H1 (cell line): ENCODE measurements around the gene KCP. TPM values are rescaled to one million over a fixed set of nuclear protein-coding genes. Genes with fewer than 3 reads are reported as not detected.

Experiments used
- CTCF ChIA-PET: fragments of 300-600 bp; sonication (Branson Sonifier 250); formaldehyde crosslinking; loops from one replicate; lab custom pipeline; 2021; ENCODE audit not compliant: partially characterized antibody; lab: Charles Lee
- POLR2A ChIA-PET: fragments of 300-600 bp; sonication (Branson Sonifier 250); formaldehyde crosslinking; loops from one replicate; lab custom pipeline; 2021; ENCODE audit warnings: inconsistent platforms; ENCODE audit not compliant: partially characterized antibody; lab: Charles Lee
- DNase-seq, 2 experiments: peaks; one replicate each; pipeline versions ENCODE4 v3.0.0 to v3.0.0-alpha.2; 2010 to 2022; ENCODE audit warnings: low spot score in 2 of 2, low read depth in 1 of 2, mixed read lengths in 1 of 2
- FAIRE-seq: peaks from 2 replicates; lab custom pipeline; 2011; peaks lifted over from hg19 to GRCh38; lab: Jason Lieb, UNC
- H2AFZ ChIP-seq: 2 replicates; pipeline ENCODE4 v1.8.1; 2012; ENCODE audit warnings: low read length, inconsistent platforms
- H2AK5ac ChIP-seq: 2 replicates; pipeline ENCODE4 v1.6.1; 2013; ENCODE audit warnings: low read depth, low read length
- H2BK120ac ChIP-seq: replicated peaks from 2 replicates; pipeline ENCODE3; 2013; ENCODE audit warnings: low read depth, low read length, inconsistent platforms
- H2BK12ac ChIP-seq: 2 replicates; pipeline ENCODE4 v1.6.1; 2013; ENCODE audit warnings: low read depth, low read length
- H2BK15ac ChIP-seq: 2 replicates; pipeline ENCODE4 v1.6.1; 2013; ENCODE audit warnings: low read length
- H2BK20ac ChIP-seq: 2 replicates; pipeline ENCODE4 v1.6.1; 2013; ENCODE audit warnings: low read length
- H2BK5ac ChIP-seq: 2 replicates; pipeline ENCODE4 v1.6.1; 2013; ENCODE audit warnings: low read depth, low read length
- H3K14ac ChIP-seq: 2 replicates; pipeline ENCODE4 v1.6.1; 2013; ENCODE audit warnings: inconsistent platforms; ENCODE audit not compliant: insufficient read length
- H3K18ac ChIP-seq: 2 replicates; pipeline ENCODE4 v1.6.1; 2013; ENCODE audit warnings: low read length; ENCODE audit errors: extremely low read depth
- H3K23ac ChIP-seq: 2 replicates; pipeline ENCODE4 v1.6.1; 2013; ENCODE audit warnings: inconsistent platforms; ENCODE audit not compliant: insufficient read length
- H3K23me2 ChIP-seq: 2 replicates; pipeline ENCODE4 v1.6.1; 2013; ENCODE audit warnings: low read depth, low read length
- H3K27ac ChIP-seq: 2 replicates; pipeline ENCODE4 v1.6.1; 2011; ENCODE audit warnings: low read depth, low read length, inconsistent platforms
- H3K27me3 ChIP-seq, 4 experiments: replicated peaks in 1 of 4; 1 replicate in 1 of 4; 2 replicates in 3 of 4; pipeline versions ENCODE4 v1.6.1 to v1.8.1; 2011 to 2013; ENCODE audit warnings: low read length in 3 of 4, mild to moderate bottlenecking in 3 of 4, inconsistent platforms in 2 of 4, mixed read lengths in 2 of 4, moderate library complexity in 1 of 4; ENCODE audit not compliant: control insufficient read depth in 3 of 4, insufficient read depth in 3 of 4; ENCODE audit errors: extremely low read depth in 1 of 4
- H3K36me3 ChIP-seq, 4 experiments: 2 replicates each; pipeline versions ENCODE4 v1.6.1 to v1.8.1; 2011 to 2013; ENCODE audit warnings: mild to moderate bottlenecking in 4 of 4, low read length in 3 of 4, moderate library complexity in 2 of 4, control low read depth in 1 of 4, inconsistent platforms in 1 of 4; ENCODE audit not compliant: insufficient read depth in 4 of 4, control insufficient read depth in 2 of 4
- H3K4ac ChIP-seq: replicated peaks from 2 replicates; pipeline ENCODE3; 2013; ENCODE audit warnings: low read length, low read depth, mixed read lengths, inconsistent platforms; ENCODE audit not compliant: insufficient read length
- H3K4me1 ChIP-seq, 4 experiments: replicated peaks in 1 of 4; 1 replicate in 1 of 4; 2 replicates in 3 of 4; pipeline versions ENCODE4 v1.6.1 to v1.8.1; 2011 to 2013; ENCODE audit warnings: low read length in 3 of 4, inconsistent platforms in 2 of 4, mixed read lengths in 1 of 4; ENCODE audit not compliant: insufficient read depth in 4 of 4, control insufficient read depth in 3 of 4
- H3K4me2 ChIP-seq, 2 experiments: 2 replicates each; pipeline versions ENCODE4 v1.6.1 to v1.8.1; 2011 to 2013; ENCODE audit warnings: low read depth in 2 of 2, low read length in 2 of 2, control low read depth in 1 of 2, inconsistent platforms in 1 of 2, mild to moderate bottlenecking in 1 of 2; ENCODE audit not compliant: insufficient read depth in 1 of 2
- H3K4me3 ChIP-seq, 4 experiments: fragments of 200-600, 300-600 bp in 1 of 4; sonication (generic), shearing (Covaris generic), sonication (Bioruptor Twin) in 1 of 4; 2 replicates each; pipeline versions ENCODE4 v1.5.1 to v1.8.1; 2011 to 2016; ENCODE audit warnings: low read length in 4 of 4, low read depth in 3 of 4, control low read depth in 2 of 4, inconsistent platforms in 2 of 4, mild to moderate bottlenecking in 2 of 4, mixed read lengths in 1 of 4, moderate library complexity in 1 of 4; ENCODE audit not compliant: insufficient read depth in 2 of 4; ENCODE audit errors: extremely low read depth in 1 of 4
- H3K56ac ChIP-seq: replicated peaks from 2 replicates; pipeline ENCODE3; 2013; ENCODE audit warnings: low read depth, mild to moderate bottlenecking, mixed read lengths, low read length, inconsistent platforms; ENCODE audit not compliant: insufficient read length
- H3K79me1 ChIP-seq: 2 replicates; pipeline ENCODE4 v1.6.1; 2013; ENCODE audit warnings: low read depth, low read length, control low read depth
- H3K79me2 ChIP-seq, 2 experiments: 2 replicates each; pipeline versions ENCODE4 v1.6.1 to v1.8.1; 2012 to 2013; ENCODE audit warnings: low read length in 2 of 2, mild to moderate bottlenecking in 2 of 2, inconsistent platforms in 1 of 2; ENCODE audit not compliant: insufficient read depth in 2 of 2, control insufficient read depth in 1 of 2
- H3K9ac ChIP-seq, 4 experiments: replicated peaks in 1 of 4; 1 replicate in 1 of 4; 2 replicates in 3 of 4; pipeline versions ENCODE4 v1.6.1 to v1.8.1; 2011 to 2013; ENCODE audit warnings: low read depth in 3 of 4, low read length in 3 of 4, control low read depth in 2 of 4, mild to moderate bottlenecking in 2 of 4, moderate library complexity in 2 of 4, inconsistent platforms in 1 of 4; ENCODE audit errors: extremely low read depth in 1 of 4
- H3K9me3 ChIP-seq, 2 experiments: 2 replicates each; pipeline versions ENCODE4 v1.6.1 to v1.8.1; 2012 to 2013; ENCODE audit warnings: mild to moderate bottlenecking in 2 of 2, moderate library complexity in 2 of 2, control low read depth in 1 of 2, inconsistent platforms in 1 of 2, low read depth in 1 of 2, low read length in 1 of 2, mixed read lengths in 1 of 2; ENCODE audit not compliant: insufficient read depth in 2 of 2
- H4K20me1 ChIP-seq, 2 experiments: replicated peaks in 1 of 2; 2 replicates each; pipeline versions ENCODE3 to v1.8.1; 2011 to 2013; ENCODE audit warnings: inconsistent platforms in 2 of 2, low read length in 2 of 2, mild to moderate bottlenecking in 1 of 2; ENCODE audit not compliant: insufficient read depth in 2 of 2, control insufficient read depth in 1 of 2
- H4K5ac ChIP-seq: 2 replicates; pipeline ENCODE4 v1.6.1; 2013; ENCODE audit warnings: low read length, low read depth, mixed read lengths, inconsistent platforms; ENCODE audit not compliant: insufficient read length
- H4K8ac ChIP-seq: 2 replicates; pipeline ENCODE4 v1.8.0; 2013; ENCODE audit warnings: mild to moderate bottlenecking, moderate library complexity, low read length, inconsistent platforms; ENCODE audit not compliant: insufficient read depth; ENCODE audit errors: extremely low read depth
- H4K91ac ChIP-seq: replicated peaks from 2 replicates; pipeline ENCODE3; 2013; ENCODE audit warnings: low read length, mixed read lengths, inconsistent platforms; ENCODE audit not compliant: insufficient read length
- RAD21 ChIP-seq, 2 experiments: IDR thresholded peaks in 1 of 2; conservative IDR thresholded peaks in 1 of 2; 2 replicates each; pipeline ENCODE4 v1.6.1; 2011; ENCODE audit warnings: low read depth in 2 of 2, low read length in 2 of 2, improper control_type of control experiment in 1 of 2, inconsistent platforms in 1 of 2, mild to moderate bottlenecking in 1 of 2, moderate library complexity in 1 of 2
- WGBS, 2 experiments: shearing (Covaris generic) in 1 of 2; methylation state at CpG; one replicate each; pipeline versions ENCODE4 v1.1.6 to v1.1.7; 2013 to 2015; ENCODE audit warnings: low lambda C conversion rate in 2 of 2, mixed read lengths in 2 of 2, inconsistent platforms in 1 of 2, low coverage in 1 of 2, missing lambda C conversion rate in 1 of 2; ENCODE audit not compliant: insufficient replicate concordance in 2 of 2, insufficient coverage in 1 of 2, insufficient read length in 1 of 2; ENCODE audit errors: extremely low coverage in 1 of 2, missing lambda C conversion rate in 1 of 2; 5-methylcytosine and 5-hydroxymethylcytosine counted together
- polyA plus RNA-seq, 7 experiments: library from polyadenylated mRNA; depleted of rRNA in 3 of 7; stranded (reverse) in 5 of 7; unstranded in 2 of 7; fragments of >200 nt in 5 of 7; fragments of 200-250 nt in 2 of 7; gene quantifications; 1 replicate in 5 of 7; 2 replicates in 1 of 7; 4 replicates in 1 of 7; pipeline versions ENCODE4 v1.2.1 to v1.2.3, GENCODE V29; 2011 to 2013; ENCODE audit warnings: missing spikeins in 2 of 7, mixed read lengths in 2 of 7
- total RNA-seq: library from RNA; stranded (reverse); fragmentation: NEBNext Ultra II Directional; extraction: Animal tissue kit (Norgen Biotek cat#: 25700); gene quantifications from 2 replicates; pipeline ENCODE4 v1.2.1, GENCODE V29; 2021

Gene KCP
- total and polyA plus RNA-seq, 2 of the 8 experiments (the other 6 are each of a cell fraction or from before 2014, with no cell fraction given), result 1.3 to 2.0 TPM

- ChIA-PET CTCF (interaction anchor here (1.1 to 3.2 kb wide), 14 partner anchors 10 to 369 kb away, joined by 3 to 12 read pairs (median 5); no protein-coding TSS in a partner anchor), POLR2A (interaction anchor here (0.9 to 2.2 kb wide), 6 partner anchors 8 to 34 kb away, joined by 3 to 6 read pairs (median 4); partner anchors contain the start of gene ATP6V1F)
- Histone ChIP-seq H3K23ac (no peak overlapping the region), H3K36me3 (no peaks in the 10 kb centered on the region), H3K27ac (no peak overlapping the region), H4K20me1 (no peaks in the 10 kb centered on the region), H3K4ac (no peak overlapping the region), H2BK12ac (no peak overlapping the region), H3K4me1 (peaks cover 3 to 45% (median 26%) of the 10 kb centered on the region in 4 experiments), H2AFZ (no peak overlapping the region), H3K23me2 (peaks cover 21% of the 10 kb centered on the region), H3K14ac (no peak overlapping the region), H2BK15ac (peak overlapping the region; percentile 72), H2AK5ac (peak overlapping the region; percentile 91; the same call in 1 of the 2 replicates), H3K9ac (no peak overlapping the region), H2BK20ac (no peak overlapping the region), H4K5ac (no peak overlapping the region), H3K79me1 (no peaks in the 10 kb centered on the region), H2BK120ac (no peak overlapping the region), H3K4me3 (no peak overlapping the region), H4K91ac (no peak overlapping the region), H3K9me3 (no peaks in the 10 kb centered on the region), H3K18ac (peak overlapping the region; percentile 36), H3K56ac (no peak overlapping the region), H2BK5ac (peak overlapping the region; percentile 28; the same call in 1 of the 2 replicates), H4K8ac (peak overlapping the region; percentile 39; the same call in 1 of the 2 replicates), H3K79me2 (no peaks in the 10 kb centered on the region), H3K4me2 (no peak overlapping the region), H3K27me3 (peaks cover 8 to 27% (median 27%) of the 10 kb centered on the region in 4 experiments; a peak in 6 of 7 replicates)
- FAIRE-seq (no peak), DNase-seq (no peak)
- WGBS, 2 experiments, result 84% methylated on average over 8 of the region's 10 CpGs; no CpG with 5 or more reads in 1 of the 2 experiments
- TF ChIP-seq RAD21 (IDR thresholded peaks at IDR 0.05 in 1 of 2, conservative IDR thresholded peaks at IDR 0.05 in 1 of 2; ENCODE audit: low read depth in 2 of 2, low read length in 2 of 2), result no peak
Measured at GRCh38 chr7:128827971-128828711, 82.4 kb downstream of the KCP start.
